ENCODE data around the gene KCND3.

GRCh38 chr1:111906111-111906510 lies 83.4 kb downstream of the KCND3 start:
- no peak for TF ChIP-seq POLR2A (IDR thresholded peaks at IDR 0.05)
- TF ChIP-seq, protein P1, sequence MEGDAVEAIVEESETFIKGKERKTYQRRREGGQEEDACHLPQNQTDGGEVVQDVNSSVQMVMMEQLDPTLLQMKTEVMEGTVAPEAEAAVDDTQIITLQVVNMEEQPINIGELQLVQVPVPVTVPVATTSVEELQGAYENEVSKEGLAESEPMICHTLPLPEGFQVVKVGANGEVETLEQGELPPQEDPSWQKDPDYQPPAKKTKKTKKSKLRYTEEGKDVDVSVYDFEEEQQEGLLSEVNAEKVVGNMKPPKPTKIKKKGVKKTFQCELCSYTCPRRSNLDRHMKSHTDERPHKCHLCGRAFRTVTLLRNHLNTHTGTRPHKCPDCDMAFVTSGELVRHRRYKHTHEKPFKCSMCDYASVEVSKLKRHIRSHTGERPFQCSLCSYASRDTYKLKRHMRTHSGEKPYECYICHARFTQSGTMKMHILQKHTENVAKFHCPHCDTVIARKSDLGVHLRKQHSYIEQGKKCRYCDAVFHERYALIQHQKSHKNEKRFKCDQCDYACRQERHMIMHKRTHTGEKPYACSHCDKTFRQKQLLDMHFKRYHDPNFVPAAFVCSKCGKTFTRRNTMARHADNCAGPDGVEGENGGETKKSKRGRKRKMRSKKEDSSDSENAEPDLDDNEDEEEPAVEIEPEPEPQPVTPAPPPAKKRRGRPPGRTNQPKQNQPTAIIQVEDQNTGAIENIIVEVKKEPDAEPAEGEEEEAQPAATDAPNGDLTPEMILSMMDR (IDR thresholded peaks at IDR 0.05) = no peak

Data from tibial nerve (tissue), 3 donors.